ENCODE data around the gene EFL1. TPM values are rescaled to one million over a fixed set of nuclear protein-coding genes. Genes with fewer than 3 reads are reported as not detected.

EFL1 gene
- total RNA-seq, 4 donors from 2014 or later = 35.0 to 57.9 (median 46.5) TPM

DNA sequence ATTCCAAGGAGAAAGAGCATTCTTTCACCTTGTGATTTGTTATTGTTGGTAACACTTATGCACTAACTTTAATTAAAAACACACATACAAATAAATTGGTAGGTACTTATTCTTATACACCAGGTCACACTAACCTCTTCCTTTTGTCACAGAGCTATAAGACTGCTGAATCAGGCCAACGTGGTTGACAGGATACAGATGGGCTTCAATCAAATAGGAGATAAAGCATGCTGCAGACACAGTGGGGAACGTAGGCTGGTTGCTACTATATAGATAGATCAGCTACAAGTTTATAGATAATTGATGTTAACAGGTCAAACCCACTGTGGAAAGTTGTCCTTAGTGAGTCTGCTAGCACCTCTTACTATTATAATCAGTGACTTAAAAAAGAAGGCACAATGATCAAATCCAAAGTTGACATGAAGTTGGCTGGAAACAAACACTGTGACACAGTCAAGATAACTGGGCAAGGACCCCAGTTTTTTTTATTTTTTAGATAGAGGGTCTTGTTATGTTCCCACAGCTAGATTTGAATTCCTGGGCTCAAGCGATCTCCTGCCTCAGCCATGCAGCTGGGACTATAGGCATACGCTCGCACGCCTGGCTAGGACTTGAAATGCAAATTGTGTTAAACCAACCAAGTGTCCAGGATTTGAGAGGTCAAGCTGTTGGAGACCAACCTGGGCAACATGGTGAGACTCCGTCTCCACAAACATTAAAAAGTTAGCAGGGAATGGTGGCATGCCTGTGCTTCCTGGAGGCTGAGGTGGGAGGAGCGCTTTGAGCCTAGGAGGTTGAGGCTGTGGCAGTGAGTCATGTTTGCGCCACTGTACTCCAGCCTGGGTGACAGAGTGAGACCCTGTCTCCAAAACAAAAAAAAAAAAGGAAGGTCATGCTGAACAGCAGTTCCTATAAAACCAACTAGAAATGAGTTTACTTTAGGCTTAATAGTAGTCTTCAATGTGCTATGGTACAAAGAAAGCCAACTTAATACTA lies 118.8 kb downstream of the EFL1 start:
- no peaks in the 10 kb centered on the region for H3K4me1 ChIP-seq
- intact Hi-C loops (cut with DNase I; ENCODE audit: low total_unique reads) (no loop called here), in situ Hi-C loops (cut with MboI; ENCODE audit: low pct_ligation_motif_present in 1 of 4, low pct_unique_long_range_greater_than_20kb in 1 of 4, low sequenced_read_pairs in 3 of 4) (no loop called here)

DNA sequence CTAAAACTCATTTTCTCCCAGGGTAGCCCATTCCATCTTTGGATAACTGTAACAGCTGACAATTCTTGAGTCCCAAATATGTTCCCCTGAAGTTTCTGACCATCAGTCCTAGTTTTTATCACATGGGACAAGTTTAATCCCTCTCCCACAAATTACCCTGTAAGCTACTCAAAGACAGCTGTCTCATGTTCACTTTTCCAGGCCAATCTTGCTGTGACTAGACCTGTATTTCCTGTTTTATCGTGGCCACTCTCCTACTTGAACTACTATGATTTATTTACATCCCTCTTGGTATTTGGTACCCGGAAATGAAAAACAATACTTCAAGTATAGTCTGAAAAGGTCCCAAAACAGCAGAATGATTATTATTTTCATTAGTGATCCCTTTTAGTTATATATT lies 121.6 kb downstream of the EFL1 start:
- no peaks in the 10 kb centered on the region for H3K27me3 ChIP-seq
- H3K36me3 ChIP-seq = peaks cover 0 to 17% (median 4%) of the 10 kb centered on the region in 4 donors
- no peak overlapping the region for H3K27ac ChIP-seq
- WGBS, 2 donors (ENCODE audit: low coverage in 1 of 2) = 27 to 34% methylated on average over 2 of the region's 2 CpGs
- H3K4me3 ChIP-seq = no peak overlapping the region
- in situ Hi-C loops (cut with MboI; ENCODE audit: low pct_ligation_motif_present in 1 of 4, low pct_unique_long_range_greater_than_20kb in 1 of 4, low sequenced_read_pairs in 3 of 4) (no loop called here), intact Hi-C loops (cut with DNase I; ENCODE audit: low total_unique reads) (no loop called here)
- H3K9me3 ChIP-seq = no peaks in the 10 kb centered on the region
- no peaks in the 10 kb centered on the region for H3K4me1 ChIP-seq
- no peak for DNase-seq
- TF ChIP-seq POLR2AphosphoS5 (IDR thresholded peaks at IDR 0.05) = no peak
- no peak for TF ChIP-seq POLR2A (IDR thresholded peaks at IDR 0.05)
- TF ChIP-seq, protein P1, sequence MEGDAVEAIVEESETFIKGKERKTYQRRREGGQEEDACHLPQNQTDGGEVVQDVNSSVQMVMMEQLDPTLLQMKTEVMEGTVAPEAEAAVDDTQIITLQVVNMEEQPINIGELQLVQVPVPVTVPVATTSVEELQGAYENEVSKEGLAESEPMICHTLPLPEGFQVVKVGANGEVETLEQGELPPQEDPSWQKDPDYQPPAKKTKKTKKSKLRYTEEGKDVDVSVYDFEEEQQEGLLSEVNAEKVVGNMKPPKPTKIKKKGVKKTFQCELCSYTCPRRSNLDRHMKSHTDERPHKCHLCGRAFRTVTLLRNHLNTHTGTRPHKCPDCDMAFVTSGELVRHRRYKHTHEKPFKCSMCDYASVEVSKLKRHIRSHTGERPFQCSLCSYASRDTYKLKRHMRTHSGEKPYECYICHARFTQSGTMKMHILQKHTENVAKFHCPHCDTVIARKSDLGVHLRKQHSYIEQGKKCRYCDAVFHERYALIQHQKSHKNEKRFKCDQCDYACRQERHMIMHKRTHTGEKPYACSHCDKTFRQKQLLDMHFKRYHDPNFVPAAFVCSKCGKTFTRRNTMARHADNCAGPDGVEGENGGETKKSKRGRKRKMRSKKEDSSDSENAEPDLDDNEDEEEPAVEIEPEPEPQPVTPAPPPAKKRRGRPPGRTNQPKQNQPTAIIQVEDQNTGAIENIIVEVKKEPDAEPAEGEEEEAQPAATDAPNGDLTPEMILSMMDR (IDR thresholded peaks at IDR 0.05) = no peak
- TF ChIP-seq EP300 (IDR thresholded peaks at IDR 0.05; ENCODE audit: low read depth) = no peak

More for the DNA sequence above, 118.8 kb downstream of the EFL1 start:
- H3K4me3 ChIP-seq = no peak overlapping the region
- WGBS, 2 donors (ENCODE audit: low coverage in 1 of 2) = 64 to 96% methylated on average over 3 to 9 of the region's 9 CpGs
- TF ChIP-seq POLR2A (IDR thresholded peaks at IDR 0.05) (no peak), EP300 (IDR thresholded peaks at IDR 0.05; ENCODE audit: low read depth) (no peak), POLR2AphosphoS5 (IDR thresholded peaks at IDR 0.05) (no peak)
- TF ChIP-seq, protein P1 (IDR thresholded peaks at IDR 0.05) = no peak
- H3K9me3 ChIP-seq = no peaks in the 10 kb centered on the region
- DNase-seq = no peak
- H3K36me3 ChIP-seq = no peaks in the 10 kb centered on the region
- H3K27ac ChIP-seq = no peak overlapping the region
- no peaks in the 10 kb centered on the region for H3K27me3 ChIP-seq

DNA sequence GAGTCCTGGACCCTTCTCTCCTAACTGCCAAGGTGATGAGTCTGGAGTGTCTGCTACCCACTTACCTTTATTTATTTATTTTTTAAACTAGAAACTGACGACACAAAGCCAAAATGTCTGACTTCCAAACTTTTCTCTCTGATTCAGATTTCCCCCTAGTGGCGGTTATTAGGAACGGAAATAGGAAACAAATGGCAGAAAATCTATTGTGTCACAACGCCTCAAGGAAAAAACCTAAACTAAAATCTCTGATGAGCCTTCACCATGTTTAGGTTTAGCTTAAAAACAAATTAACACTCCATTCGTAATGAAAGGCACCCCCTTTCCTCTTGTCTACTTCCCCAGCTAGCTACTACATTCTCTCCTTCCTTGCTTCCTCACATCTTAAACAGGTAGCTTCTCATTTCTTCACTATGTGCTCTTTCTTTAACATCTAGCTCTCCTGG lies 122.7 kb downstream of the EFL1 start:
- no peak overlapping the region for H3K27ac ChIP-seq
- H3K36me3 ChIP-seq = peaks cover 0 to 17% (median 4%) of the 10 kb centered on the region in 4 donors
- in situ Hi-C loops (cut with MboI; ENCODE audit: low pct_ligation_motif_present in 1 of 4, low pct_unique_long_range_greater_than_20kb in 1 of 4, low sequenced_read_pairs in 3 of 4) = no loop called here
- no peaks in the 10 kb centered on the region for H3K4me1 ChIP-seq
- 32 to 45% methylated on average over 2 to 5 of the region's 5 CpGs for WGBS, 2 donors (ENCODE audit: low coverage in 1 of 2)
- intact Hi-C loops (cut with DNase I; ENCODE audit: low total_unique reads) = no loop called here
- no peak for DNase-seq
- no peak for TF ChIP-seq POLR2AphosphoS5 (IDR thresholded peaks at IDR 0.05)
- TF ChIP-seq, protein P1 (IDR thresholded peaks at IDR 0.05) = peak; percentile 53 to 67 (median 61)
- H3K9me3 ChIP-seq = no peaks in the 10 kb centered on the region
- H3K4me3 ChIP-seq = no peak overlapping the region
- H3K27me3 ChIP-seq = no peaks in the 10 kb centered on the region

DNA sequence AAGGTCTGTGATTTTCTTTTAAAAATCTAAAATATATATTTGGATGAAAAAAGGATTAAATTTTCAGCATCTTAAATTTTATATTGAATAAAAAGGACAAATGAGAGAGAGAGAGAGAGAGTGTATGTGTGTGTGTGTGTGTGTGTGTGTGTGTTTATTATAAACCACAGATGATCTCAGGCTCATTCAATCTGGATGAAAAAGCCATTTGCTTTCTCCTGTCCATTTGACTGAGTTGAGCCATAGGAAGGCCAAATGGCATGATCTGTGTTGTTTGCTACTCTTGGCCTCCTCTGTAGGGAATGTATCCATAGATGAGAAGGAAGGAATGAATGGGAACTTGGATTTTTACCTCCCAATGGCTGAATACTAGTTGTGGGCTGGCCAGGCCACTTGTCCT lies 124.2 kb downstream of the EFL1 start:
- Histone ChIP-seq H3K4me1 (no peaks in the 10 kb centered on the region), H3K9me3 (no peaks in the 10 kb centered on the region), H3K27me3 (no peaks in the 10 kb centered on the region), H3K4me3 (no peak overlapping the region), H3K36me3 (peaks cover 0 to 17% (median 4%) of the 10 kb centered on the region in 4 donors), H3K27ac (no peak overlapping the region)
- DNase-seq = no peak
- no peak for TF ChIP-seq EP300 (IDR thresholded peaks at IDR 0.05; ENCODE audit: low read depth)
- TF ChIP-seq POLR2AphosphoS5 (IDR thresholded peaks at IDR 0.05) = no peak
- TF ChIP-seq, protein P1 (IDR thresholded peaks at IDR 0.05) = no peak
- TF ChIP-seq POLR2A (IDR thresholded peaks at IDR 0.05) = no peak
- in situ Hi-C loops (cut with MboI; ENCODE audit: low pct_ligation_motif_present in 1 of 4, low pct_unique_long_range_greater_than_20kb in 1 of 4, low sequenced_read_pairs in 3 of 4) (no loop called here), intact Hi-C loops (cut with DNase I; ENCODE audit: low total_unique reads) (no loop called here)
